ENCODE data around the gene CYP4A11.
"Not testable (repeated sequence)": the region's sequence is repeated elsewhere in the genome, so short reads cannot be mapped to it uniquely, and the experiment has no call there.

GRCh38 chr1:46881656-46882055 is 59.6 kb downstream of the CYP4A11 start:
- TF ChIP-seq CTCF (conservative IDR thresholded peaks at IDR 0.05; ENCODE audit: low read depth in 2 of 2); POLR2AphosphoS5 (IDR thresholded peaks at IDR 0.05; ENCODE audit: low read depth); EZH2phosphoT487 (IDR thresholded peaks at IDR 0.05; ENCODE audit: unreplicated experiment): not testable (repeated sequence)
- TF ChIP-seq, protein P1, sequence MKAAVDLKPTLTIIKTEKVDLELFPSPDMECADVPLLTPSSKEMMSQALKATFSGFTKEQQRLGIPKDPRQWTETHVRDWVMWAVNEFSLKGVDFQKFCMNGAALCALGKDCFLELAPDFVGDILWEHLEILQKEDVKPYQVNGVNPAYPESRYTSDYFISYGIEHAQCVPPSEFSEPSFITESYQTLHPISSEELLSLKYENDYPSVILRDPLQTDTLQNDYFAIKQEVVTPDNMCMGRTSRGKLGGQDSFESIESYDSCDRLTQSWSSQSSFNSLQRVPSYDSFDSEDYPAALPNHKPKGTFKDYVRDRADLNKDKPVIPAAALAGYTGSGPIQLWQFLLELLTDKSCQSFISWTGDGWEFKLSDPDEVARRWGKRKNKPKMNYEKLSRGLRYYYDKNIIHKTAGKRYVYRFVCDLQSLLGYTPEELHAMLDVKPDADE (IDR thresholded peaks at IDR 0.05) = not testable (repeated sequence)
- TF ChIP-seq, protein P2, sequence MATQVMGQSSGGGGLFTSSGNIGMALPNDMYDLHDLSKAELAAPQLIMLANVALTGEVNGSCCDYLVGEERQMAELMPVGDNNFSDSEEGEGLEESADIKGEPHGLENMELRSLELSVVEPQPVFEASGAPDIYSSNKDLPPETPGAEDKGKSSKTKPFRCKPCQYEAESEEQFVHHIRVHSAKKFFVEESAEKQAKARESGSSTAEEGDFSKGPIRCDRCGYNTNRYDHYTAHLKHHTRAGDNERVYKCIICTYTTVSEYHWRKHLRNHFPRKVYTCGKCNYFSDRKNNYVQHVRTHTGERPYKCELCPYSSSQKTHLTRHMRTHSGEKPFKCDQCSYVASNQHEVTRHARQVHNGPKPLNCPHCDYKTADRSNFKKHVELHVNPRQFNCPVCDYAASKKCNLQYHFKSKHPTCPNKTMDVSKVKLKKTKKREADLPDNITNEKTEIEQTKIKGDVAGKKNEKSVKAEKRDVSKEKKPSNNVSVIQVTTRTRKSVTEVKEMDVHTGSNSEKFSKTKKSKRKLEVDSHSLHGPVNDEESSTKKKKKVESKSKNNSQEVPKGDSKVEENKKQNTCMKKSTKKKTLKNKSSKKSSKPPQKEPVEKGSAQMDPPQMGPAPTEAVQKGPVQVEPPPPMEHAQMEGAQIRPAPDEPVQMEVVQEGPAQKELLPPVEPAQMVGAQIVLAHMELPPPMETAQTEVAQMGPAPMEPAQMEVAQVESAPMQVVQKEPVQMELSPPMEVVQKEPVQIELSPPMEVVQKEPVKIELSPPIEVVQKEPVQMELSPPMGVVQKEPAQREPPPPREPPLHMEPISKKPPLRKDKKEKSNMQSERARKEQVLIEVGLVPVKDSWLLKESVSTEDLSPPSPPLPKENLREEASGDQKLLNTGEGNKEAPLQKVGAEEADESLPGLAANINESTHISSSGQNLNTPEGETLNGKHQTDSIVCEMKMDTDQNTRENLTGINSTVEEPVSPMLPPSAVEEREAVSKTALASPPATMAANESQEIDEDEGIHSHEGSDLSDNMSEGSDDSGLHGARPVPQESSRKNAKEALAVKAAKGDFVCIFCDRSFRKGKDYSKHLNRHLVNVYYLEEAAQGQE (IDR thresholded peaks at IDR 0.05; ENCODE audit: unreplicated experiment) = not testable (repeated sequence)

All from GM23338 (cell line).